ENCODE measurements around the gene ADCK1. TPM values are rescaled to one million over a fixed set of nuclear protein-coding genes. Genes with fewer than 3 reads are reported as not detected.
"Not testable (repeated sequence)": the region's sequence is repeated elsewhere in the genome, so short reads cannot be mapped to it uniquely, and the experiment has no call there.

Gene ADCK1
- total RNA-seq, 1 donor from 2014 or later: 5.2 TPM

GRCh38 chr14:77897374-77897773 lies 97.5 kb downstream of the ADCK1 start:
- no peaks in the 10 kb centered on the region for H3K27me3 Mint-ChIP-seq (ENCODE audit: low read depth)
- no peak overlapping the region for H3K4me3 Mint-ChIP-seq (ENCODE audit: low read depth)
- DNase-seq (ENCODE audit: low spot score): no peak
- intact Hi-C loops (cut with micrococcal nuclease): no loop called here
- no peaks in the 10 kb centered on the region for H3K9me3 Mint-ChIP-seq
- H3K36me3 Mint-ChIP-seq (ENCODE audit: low read depth): no peaks in the 10 kb centered on the region
- H3K27ac Mint-ChIP-seq: no peak overlapping the region
- H3K4me1 Mint-ChIP-seq (ENCODE audit: low read depth): no peaks in the 10 kb centered on the region

DNA sequence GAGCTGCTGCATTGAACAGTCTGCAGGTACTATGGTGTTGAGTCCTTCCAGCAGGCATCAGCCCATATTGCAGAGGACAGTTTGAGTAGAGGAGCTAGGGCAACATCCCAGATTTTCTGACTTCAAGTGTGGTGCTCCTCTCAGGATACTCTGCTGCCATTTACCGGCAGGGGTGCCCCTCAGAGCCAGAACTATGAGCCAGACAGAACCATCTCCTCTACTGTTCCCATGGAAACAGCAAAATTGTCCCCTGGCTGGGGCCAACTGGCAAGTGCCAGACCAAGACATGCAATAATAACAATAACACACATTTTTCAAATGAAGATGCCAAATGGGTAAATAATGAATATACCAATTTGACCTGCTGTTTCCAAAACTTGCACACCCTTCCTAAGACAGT lies 102.9 kb downstream of the ADCK1 start:
- H3K9me3 Mint-ChIP-seq: no peaks in the 10 kb centered on the region
- DNase-seq (ENCODE audit: low spot score): no peak
- H3K36me3 Mint-ChIP-seq (ENCODE audit: low read depth): no peaks in the 10 kb centered on the region
- H3K4me1 Mint-ChIP-seq (ENCODE audit: low read depth): no peaks in the 10 kb centered on the region
- H3K27me3 Mint-ChIP-seq (ENCODE audit: low read depth): no peaks in the 10 kb centered on the region
- no peak overlapping the region for H3K27ac Mint-ChIP-seq
- H3K4me3 Mint-ChIP-seq (ENCODE audit: low read depth): no peak overlapping the region
- intact Hi-C loops (cut with micrococcal nuclease): no loop called here

- intact Hi-C loops (cut with micrococcal nuclease): no loop called here
- H3K27ac Mint-ChIP-seq: no peak overlapping the region
- no peaks in the 10 kb centered on the region for H3K27me3 Mint-ChIP-seq (ENCODE audit: low read depth)
- no peaks in the 10 kb centered on the region for H3K4me1 Mint-ChIP-seq (ENCODE audit: low read depth)
- no peak overlapping the region for H3K4me3 Mint-ChIP-seq (ENCODE audit: low read depth)
- no peak for DNase-seq (ENCODE audit: low spot score)
- no peaks in the 10 kb centered on the region for H3K9me3 Mint-ChIP-seq
- H3K36me3 Mint-ChIP-seq (ENCODE audit: low read depth): no peaks in the 10 kb centered on the region
Observed at GRCh38 chr14:77903221-77903620, 103.3 kb downstream of the ADCK1 start.

- peaks cover 3% of the 10 kb centered on the region for H3K4me1 Mint-ChIP-seq (ENCODE audit: low read depth)
- intact Hi-C loops (cut with micrococcal nuclease): no loop called here
- no peaks in the 10 kb centered on the region for H3K9me3 Mint-ChIP-seq
- DNase-seq (ENCODE audit: low spot score): no peak
- no peak overlapping the region for H3K27ac Mint-ChIP-seq
- H3K36me3 Mint-ChIP-seq (ENCODE audit: low read depth): no peaks in the 10 kb centered on the region
- H3K4me3 Mint-ChIP-seq (ENCODE audit: low read depth): no peak overlapping the region
- H3K27me3 Mint-ChIP-seq (ENCODE audit: low read depth): no peaks in the 10 kb centered on the region
Observed at GRCh38 chr14:77903937-77904617, 104.2 kb downstream of the ADCK1 start.

- Mint-ChIP-seq H3K9me3 (no peaks in the 10 kb centered on the region), H3K27me3 (ENCODE audit: low read depth) (no peaks in the 10 kb centered on the region), H3K36me3 (ENCODE audit: low read depth) (no peaks in the 10 kb centered on the region), H3K4me1 (ENCODE audit: low read depth) (peaks cover 3% of the 10 kb centered on the region), H3K27ac (no peak overlapping the region), H3K4me3 (ENCODE audit: low read depth) (no peak overlapping the region)
- intact Hi-C loops (cut with micrococcal nuclease): no loop called here
- no peak for DNase-seq (ENCODE audit: low spot score)
Observed at GRCh38 chr14:77906446-77906845, 106.5 kb downstream of the ADCK1 start.

GRCh38 chr14:77908847-77909246 lies 108.9 kb downstream of the ADCK1 start:
- intact Hi-C loops (cut with micrococcal nuclease): no loop called here
- no peak for DNase-seq (ENCODE audit: low spot score)
- H3K27ac Mint-ChIP-seq: no peak overlapping the region
- H3K4me1 Mint-ChIP-seq (ENCODE audit: low read depth): peaks cover 3% of the 10 kb centered on the region
- no peak overlapping the region for H3K4me3 Mint-ChIP-seq (ENCODE audit: low read depth)
- H3K36me3 Mint-ChIP-seq (ENCODE audit: low read depth): no peaks in the 10 kb centered on the region
- no peaks in the 10 kb centered on the region for H3K27me3 Mint-ChIP-seq (ENCODE audit: low read depth)
- no peaks in the 10 kb centered on the region for H3K9me3 Mint-ChIP-seq

DNA sequence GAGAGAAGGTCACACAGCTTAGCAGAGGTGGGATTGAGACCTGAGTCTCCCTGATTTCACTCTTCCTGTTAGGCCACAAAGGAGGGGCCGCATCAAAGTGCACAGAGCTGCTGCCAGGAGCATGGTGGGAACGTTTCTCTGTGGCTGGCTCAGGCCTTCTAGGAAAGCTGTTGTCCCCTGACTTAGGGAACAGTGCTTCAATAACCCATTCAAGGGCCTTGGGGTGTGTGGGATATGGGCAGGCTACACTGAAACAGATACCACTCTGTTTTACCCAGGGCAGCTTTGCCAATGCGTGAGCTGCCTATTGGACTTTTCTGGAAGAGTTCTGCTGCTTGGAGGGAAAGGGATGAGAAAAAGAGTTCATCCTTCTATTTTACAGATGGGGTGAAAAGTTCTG lies 110.0 kb downstream of the ADCK1 start:
- H3K27me3 Mint-ChIP-seq (ENCODE audit: low read depth): no peaks in the 10 kb centered on the region
- intact Hi-C loops (cut with micrococcal nuclease): no loop called here
- no peaks in the 10 kb centered on the region for H3K36me3 Mint-ChIP-seq (ENCODE audit: low read depth)
- H3K27ac Mint-ChIP-seq: no peak overlapping the region
- H3K4me3 Mint-ChIP-seq (ENCODE audit: low read depth): no peak overlapping the region
- DNase-seq (ENCODE audit: low spot score): no peak
- H3K9me3 Mint-ChIP-seq: no peaks in the 10 kb centered on the region
- peaks cover 3% of the 10 kb centered on the region for H3K4me1 Mint-ChIP-seq (ENCODE audit: low read depth)

- no peaks in the 10 kb centered on the region for H3K36me3 Mint-ChIP-seq (ENCODE audit: low read depth)
- no peak overlapping the region for H3K27ac Mint-ChIP-seq
- H3K4me3 Mint-ChIP-seq (ENCODE audit: low read depth): no peak overlapping the region
- no peaks in the 10 kb centered on the region for H3K27me3 Mint-ChIP-seq (ENCODE audit: low read depth)
- no peak for DNase-seq (ENCODE audit: low spot score)
- H3K9me3 Mint-ChIP-seq: no peaks in the 10 kb centered on the region
- intact Hi-C loops (cut with micrococcal nuclease): no loop called here
- peaks cover 3% of the 10 kb centered on the region for H3K4me1 Mint-ChIP-seq (ENCODE audit: low read depth)
Observed at GRCh38 chr14:77910506-77910905, 110.6 kb downstream of the ADCK1 start.

DNA sequence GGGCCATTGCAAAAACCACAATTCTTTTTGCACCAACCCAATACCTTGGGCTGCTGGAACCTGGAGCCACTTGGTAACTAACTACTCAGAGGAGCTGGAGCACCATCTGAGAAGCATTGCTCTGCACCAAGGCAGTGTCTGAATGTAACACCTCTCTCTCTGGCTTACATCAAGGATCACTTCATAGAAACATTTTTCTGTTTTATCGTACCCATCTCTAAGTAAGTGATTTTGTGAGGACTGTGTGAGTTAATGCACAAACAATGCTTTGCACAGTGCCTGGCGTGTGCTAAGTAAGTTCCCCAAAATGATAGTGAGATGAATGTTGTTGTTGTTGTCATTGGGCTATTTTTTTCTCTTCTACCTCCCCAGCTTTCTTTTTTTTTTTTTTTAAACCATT lies 111.4 kb downstream of the ADCK1 start:
- intact Hi-C loops (cut with micrococcal nuclease): no loop called here
- Mint-ChIP-seq H3K36me3 (ENCODE audit: low read depth) (no peaks in the 10 kb centered on the region), H3K9me3 (no peaks in the 10 kb centered on the region), H3K4me1 (ENCODE audit: low read depth) (peaks cover 3% of the 10 kb centered on the region), H3K27me3 (ENCODE audit: low read depth) (no peaks in the 10 kb centered on the region), H3K4me3 (ENCODE audit: low read depth) (no peak overlapping the region), H3K27ac (no peak overlapping the region)
- DNase-seq (ENCODE audit: low spot score): no peak

GRCh38 chr14:77912754-77913556 lies 113.0 kb downstream of the ADCK1 start:
- H3K9me3 Mint-ChIP-seq: no peaks in the 10 kb centered on the region
- H3K4me1 Mint-ChIP-seq (ENCODE audit: low read depth): peaks cover 3% of the 10 kb centered on the region
- DNase-seq (ENCODE audit: low spot score): no peak
- H3K4me3 Mint-ChIP-seq (ENCODE audit: low read depth): no peak overlapping the region
- no peaks in the 10 kb centered on the region for H3K27me3 Mint-ChIP-seq (ENCODE audit: low read depth)
- no peak overlapping the region for H3K27ac Mint-ChIP-seq
- H3K36me3 Mint-ChIP-seq (ENCODE audit: low read depth): no peaks in the 10 kb centered on the region
- intact Hi-C loops (cut with micrococcal nuclease): no loop called here

DNA sequence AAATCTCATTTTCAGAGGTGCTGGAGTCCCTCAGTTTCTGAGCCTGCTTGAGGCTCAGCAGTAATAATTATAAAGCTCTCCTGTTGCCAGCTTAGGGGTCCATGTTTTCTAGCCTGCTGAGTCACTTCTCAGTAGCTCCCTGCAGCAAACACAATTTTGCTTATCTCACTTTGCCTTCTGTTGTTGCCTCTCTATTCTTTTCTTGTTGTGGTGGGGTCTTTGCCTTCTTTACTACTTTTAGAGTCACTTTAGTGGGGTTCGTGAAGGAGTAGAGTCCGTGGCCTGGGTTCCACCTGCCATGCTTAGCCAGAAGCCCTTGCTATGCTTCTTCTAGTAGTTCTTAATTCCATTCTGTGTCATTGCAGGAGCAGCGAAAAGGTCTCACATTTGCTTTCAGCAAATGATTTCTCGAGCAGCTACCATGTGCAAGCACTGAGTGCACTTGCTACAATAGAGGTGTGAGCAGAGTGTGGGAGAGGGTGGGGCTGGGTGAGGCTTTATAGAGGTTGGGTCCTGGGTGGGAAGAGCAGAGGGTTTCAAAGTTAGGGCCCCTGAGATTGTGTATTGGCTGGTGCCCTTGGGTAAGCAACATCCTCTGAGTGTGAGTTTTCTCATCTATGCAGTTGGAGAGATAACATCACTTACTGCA lies 114.3 kb downstream of the ADCK1 start:
- no peaks in the 10 kb centered on the region for H3K9me3 Mint-ChIP-seq
- H3K4me3 Mint-ChIP-seq (ENCODE audit: low read depth): no peak overlapping the region
- intact Hi-C loops (cut with micrococcal nuclease): no loop called here
- H3K27me3 Mint-ChIP-seq (ENCODE audit: low read depth): no peaks in the 10 kb centered on the region
- no peak overlapping the region for H3K27ac Mint-ChIP-seq
- DNase-seq (ENCODE audit: low spot score): no peak
- no peaks in the 10 kb centered on the region for H3K4me1 Mint-ChIP-seq (ENCODE audit: low read depth)
- H3K36me3 Mint-ChIP-seq (ENCODE audit: low read depth): no peaks in the 10 kb centered on the region

DNA sequence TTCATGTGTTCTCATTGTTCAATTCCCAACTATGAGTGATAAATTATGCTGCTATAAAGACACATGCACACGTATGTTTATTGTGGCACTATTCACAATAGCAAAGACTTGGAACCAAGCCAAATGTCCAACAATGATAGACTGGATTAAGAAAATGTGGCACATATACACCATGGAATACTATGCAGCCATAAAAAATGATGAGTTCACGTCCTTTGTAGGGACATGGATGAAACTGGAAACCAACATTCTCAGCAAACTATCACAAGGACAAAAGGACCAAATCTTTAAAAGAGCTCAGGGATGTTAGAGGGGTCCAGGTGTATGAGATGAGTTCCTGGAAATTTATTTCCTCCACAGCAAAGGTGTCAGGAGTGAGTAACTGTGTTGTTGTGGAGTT lies 115.5 kb downstream of the ADCK1 start:
- H3K4me3 Mint-ChIP-seq (ENCODE audit: low read depth); H3K27ac Mint-ChIP-seq; intact Hi-C loops (cut with micrococcal nuclease); H3K4me1 Mint-ChIP-seq (ENCODE audit: low read depth); H3K9me3 Mint-ChIP-seq; H3K27me3 Mint-ChIP-seq (ENCODE audit: low read depth); DNase-seq (ENCODE audit: low spot score); H3K36me3 Mint-ChIP-seq (ENCODE audit: low read depth): not testable (repeated sequence)

- no peak overlapping the region for H3K27ac Mint-ChIP-seq
- no peaks in the 10 kb centered on the region for H3K4me1 Mint-ChIP-seq (ENCODE audit: low read depth)
- no peak overlapping the region for H3K4me3 Mint-ChIP-seq (ENCODE audit: low read depth)
- intact Hi-C loops (cut with micrococcal nuclease): no loop called here
- no peaks in the 10 kb centered on the region for H3K36me3 Mint-ChIP-seq (ENCODE audit: low read depth)
- H3K9me3 Mint-ChIP-seq: no peaks in the 10 kb centered on the region
- no peaks in the 10 kb centered on the region for H3K27me3 Mint-ChIP-seq (ENCODE audit: low read depth)
- no peak for DNase-seq (ENCODE audit: low spot score)
Observed at GRCh38 chr14:77917491-77918201, 117.7 kb downstream of the ADCK1 start.
